Keratinocyte (primary cell): ENCODE results near the gene IQCE. TPM values are rescaled to one million over a fixed set of nuclear protein-coding genes. Genes with fewer than 3 reads are reported as not detected.

Experiments used
- DNase-seq: peaks from one replicate; pipeline ENCODE4 v3.0.0-alpha.2; 2011; ENCODE audit warnings: low read depth, missing footprints, low spot score
- FAIRE-seq: peaks from 2 replicates; lab custom pipeline; 2011; peaks lifted over from hg19 to GRCh38; lab: Jason Lieb, UNC
- H2AFZ ChIP-seq: 2 replicates; pipeline ENCODE4 v1.6.0; 2012; ENCODE audit warnings: low read length, control low read depth, inconsistent platforms; ENCODE audit not compliant: control insufficient read depth
- H3K27ac ChIP-seq: 2 replicates; pipeline ENCODE4 v1.5.1; 2011; ENCODE audit warnings: low read length; ENCODE audit not compliant: control insufficient read depth, insufficient read depth
- H3K27me3 ChIP-seq: 3 replicates; pipeline ENCODE4 v1.6.0; 2011; ENCODE audit warnings: low read length; ENCODE audit not compliant: control insufficient read depth, insufficient read depth; ENCODE audit errors: extremely low read depth
- H3K36me3 ChIP-seq, 2 experiments: 2 replicates in 1 of 2; 3 replicates in 1 of 2; pipeline ENCODE4 v1.5.1; 2011; ENCODE audit warnings: low read length in 2 of 2, mild to moderate bottlenecking in 1 of 2; ENCODE audit not compliant: control insufficient read depth in 2 of 2, insufficient read depth in 2 of 2; ENCODE audit errors: extremely low read depth in 1 of 2
- H3K4me1 ChIP-seq: 3 replicates; pipeline ENCODE4 v1.5.1; 2011; ENCODE audit warnings: low read length; ENCODE audit not compliant: control insufficient read depth, insufficient read depth; ENCODE audit errors: extremely low read depth
- H3K4me2 ChIP-seq: 3 replicates; pipeline ENCODE4 v1.6.0; 2011; ENCODE audit warnings: low read depth, low read length; ENCODE audit not compliant: control insufficient read depth, insufficient read depth; ENCODE audit errors: extremely low read depth
- H3K4me3 ChIP-seq, 3 experiments: fragments of 200-600 bp in 1 of 3; sonication (generic) in 1 of 3; 2 replicates in 2 of 3; 3 replicates in 1 of 3; pipeline ENCODE4 v1.5.1; 2011 to 2016; ENCODE audit warnings: low read length in 3 of 3, mild to moderate bottlenecking in 3 of 3, control low read depth in 2 of 3, inconsistent platforms in 1 of 3, low read depth in 1 of 3, mixed read lengths in 1 of 3, mixed run types in 1 of 3, moderate library complexity in 1 of 3; ENCODE audit not compliant: control insufficient read depth in 2 of 3, insufficient read depth in 2 of 3; ENCODE audit errors: extremely low read depth in 1 of 3
- H3K79me2 ChIP-seq: 2 replicates; pipeline ENCODE4 v1.6.0; 2012; ENCODE audit warnings: low read length; ENCODE audit not compliant: control insufficient read depth, insufficient read depth
- H3K9ac ChIP-seq: 3 replicates; pipeline ENCODE4 v1.6.0; 2011; ENCODE audit warnings: low read length; ENCODE audit not compliant: control insufficient read depth, insufficient read depth; ENCODE audit errors: extremely low read depth
- H3K9me1 ChIP-seq: 3 replicates; pipeline ENCODE4 v1.6.0; 2011; ENCODE audit warnings: low read length; ENCODE audit not compliant: control insufficient read depth, insufficient read depth; ENCODE audit errors: extremely low read depth
- H3K9me3 ChIP-seq: 2 replicates; pipeline ENCODE4 v1.5.1; 2012; ENCODE audit warnings: low read depth, low read length; ENCODE audit not compliant: control insufficient read depth
- H4K20me1 ChIP-seq: 3 replicates; pipeline ENCODE4 v1.6.0; 2011; ENCODE audit warnings: low read length; ENCODE audit not compliant: control insufficient read depth, insufficient read depth; ENCODE audit errors: extremely low read depth
- EZH2 ChIP-seq: IDR thresholded peaks from one replicate; pipeline ENCODE4 v1.6.1; 2012; ENCODE audit warnings: inconsistent platforms, mild to moderate bottlenecking, low read length, moderate library complexity
- dilution Hi-C: fragments of 300-500 bp; cut with MboI; formaldehyde crosslinking; loops from one replicate; pipeline ENCODE4 v1.7.0; 2020; ENCODE audit warnings: low sequenced_read_pairs; ENCODE audit not compliant: extremely low pct_ligation_motif_present
- polyA plus RNA-seq, 5 experiments: library from polyadenylated mRNA; depleted of rRNA in 3 of 5; stranded (reverse) in 3 of 5; stranded (forward) in 1 of 5; unstranded in 1 of 5; fragments of >200 nt; gene quantifications; 1 replicate in 1 of 5; 2 replicates in 3 of 5; 3 replicates in 1 of 5; pipeline versions ENCODE4 v1.2.1 to v1.2.3, GENCODE V29; 2011 to 2012; ENCODE audit warnings: missing spikeins in 2 of 5, low read depth in 1 of 5, low replicate concordance in 1 of 5
- TF ChIP-seq, protein P1 (sequence below), 3 experiments: IDR thresholded peaks in 1 of 3; conservative IDR thresholded peaks in 1 of 3; optimal IDR thresholded peaks in 1 of 3; 2 replicates in 2 of 3; 3 replicates in 1 of 3; pipeline versions ENCODE3 to v1.5.1; 2011; ENCODE audit warnings: low read length in 3 of 3, mild to moderate bottlenecking in 3 of 3, moderate library complexity in 2 of 3, control low read depth in 1 of 3, inconsistent platforms in 1 of 3; ENCODE audit not compliant: insufficient read depth in 2 of 3; ENCODE audit errors: extremely low read depth in 1 of 3

IQCE gene
- polyA plus RNA-seq, 1 donor (not counting 4 experiments of a cell fraction or from before 2014, with no cell fraction given): 5.2 TPM

DNA sequence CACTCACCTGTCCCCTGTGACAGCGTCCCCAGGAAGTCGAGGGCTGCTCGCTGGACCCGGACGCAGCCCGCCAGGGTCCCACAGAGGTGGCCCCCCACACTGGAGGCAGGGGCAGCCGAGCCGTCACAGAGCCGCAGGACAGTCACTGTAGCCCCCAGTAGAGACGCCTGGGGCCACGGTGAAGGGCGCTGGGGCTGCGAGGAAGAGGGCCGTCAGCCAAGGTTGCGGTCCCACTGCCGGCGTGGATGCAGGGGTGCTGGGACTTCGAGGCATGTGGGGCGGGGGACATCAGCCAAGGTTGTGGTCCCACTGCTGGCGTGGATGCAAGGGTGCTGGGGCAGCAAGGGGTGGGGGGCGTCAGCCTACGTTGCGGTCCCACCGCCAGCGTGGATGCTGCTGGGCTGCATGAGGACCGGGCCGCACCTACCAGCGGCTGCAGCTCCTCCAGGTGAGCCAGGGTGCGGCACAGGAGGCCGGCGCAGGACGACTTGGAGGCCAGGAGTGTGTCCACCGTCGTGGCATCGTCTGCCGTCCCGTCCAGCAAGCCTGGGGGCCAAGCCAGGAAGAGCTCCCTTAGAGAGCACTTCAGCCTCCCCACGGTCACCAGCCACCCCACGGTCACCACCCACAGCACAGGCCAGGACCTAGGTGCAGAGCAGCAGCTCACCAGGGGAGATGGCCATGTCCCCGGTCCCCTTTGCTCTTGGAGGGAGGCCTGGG is 17.3 kb upstream of the IQCE start:
- TF ChIP-seq EZH2: no peak
- TF ChIP-seq, protein P1, sequence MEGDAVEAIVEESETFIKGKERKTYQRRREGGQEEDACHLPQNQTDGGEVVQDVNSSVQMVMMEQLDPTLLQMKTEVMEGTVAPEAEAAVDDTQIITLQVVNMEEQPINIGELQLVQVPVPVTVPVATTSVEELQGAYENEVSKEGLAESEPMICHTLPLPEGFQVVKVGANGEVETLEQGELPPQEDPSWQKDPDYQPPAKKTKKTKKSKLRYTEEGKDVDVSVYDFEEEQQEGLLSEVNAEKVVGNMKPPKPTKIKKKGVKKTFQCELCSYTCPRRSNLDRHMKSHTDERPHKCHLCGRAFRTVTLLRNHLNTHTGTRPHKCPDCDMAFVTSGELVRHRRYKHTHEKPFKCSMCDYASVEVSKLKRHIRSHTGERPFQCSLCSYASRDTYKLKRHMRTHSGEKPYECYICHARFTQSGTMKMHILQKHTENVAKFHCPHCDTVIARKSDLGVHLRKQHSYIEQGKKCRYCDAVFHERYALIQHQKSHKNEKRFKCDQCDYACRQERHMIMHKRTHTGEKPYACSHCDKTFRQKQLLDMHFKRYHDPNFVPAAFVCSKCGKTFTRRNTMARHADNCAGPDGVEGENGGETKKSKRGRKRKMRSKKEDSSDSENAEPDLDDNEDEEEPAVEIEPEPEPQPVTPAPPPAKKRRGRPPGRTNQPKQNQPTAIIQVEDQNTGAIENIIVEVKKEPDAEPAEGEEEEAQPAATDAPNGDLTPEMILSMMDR (optimal IDR thresholded peaks at IDR 0.05 in 1 of 3, IDR thresholded peaks at IDR 0.05 in 1 of 3, conservative IDR thresholded peaks at IDR 0.05 in 1 of 3; ENCODE audit: extremely low read depth in 1 of 3, insufficient read depth in 2 of 3, low read length in 3 of 3): no peak
- dilution Hi-C loops: no loop called here
- Histone ChIP-seq H3K9ac (no peak overlapping the region), H3K4me1 (no peaks in the 10 kb centered on the region), H3K36me3 (peaks cover 24 to 28% of the 10 kb centered on the region in 2 experiments), H3K9me1 (no peaks in the 10 kb centered on the region), H3K9me3 (no peaks in the 10 kb centered on the region), H3K27me3 (no peaks in the 10 kb centered on the region), H3K79me2 (no peaks in the 10 kb centered on the region), H4K20me1 (no peaks in the 10 kb centered on the region), H3K4me2 (no peak overlapping the region), H3K4me3 (no peak overlapping the region), H3K27ac (no peak overlapping the region), H2AFZ (no peak overlapping the region)
- DNase-seq (no peak), FAIRE-seq (no peak)

DNA sequence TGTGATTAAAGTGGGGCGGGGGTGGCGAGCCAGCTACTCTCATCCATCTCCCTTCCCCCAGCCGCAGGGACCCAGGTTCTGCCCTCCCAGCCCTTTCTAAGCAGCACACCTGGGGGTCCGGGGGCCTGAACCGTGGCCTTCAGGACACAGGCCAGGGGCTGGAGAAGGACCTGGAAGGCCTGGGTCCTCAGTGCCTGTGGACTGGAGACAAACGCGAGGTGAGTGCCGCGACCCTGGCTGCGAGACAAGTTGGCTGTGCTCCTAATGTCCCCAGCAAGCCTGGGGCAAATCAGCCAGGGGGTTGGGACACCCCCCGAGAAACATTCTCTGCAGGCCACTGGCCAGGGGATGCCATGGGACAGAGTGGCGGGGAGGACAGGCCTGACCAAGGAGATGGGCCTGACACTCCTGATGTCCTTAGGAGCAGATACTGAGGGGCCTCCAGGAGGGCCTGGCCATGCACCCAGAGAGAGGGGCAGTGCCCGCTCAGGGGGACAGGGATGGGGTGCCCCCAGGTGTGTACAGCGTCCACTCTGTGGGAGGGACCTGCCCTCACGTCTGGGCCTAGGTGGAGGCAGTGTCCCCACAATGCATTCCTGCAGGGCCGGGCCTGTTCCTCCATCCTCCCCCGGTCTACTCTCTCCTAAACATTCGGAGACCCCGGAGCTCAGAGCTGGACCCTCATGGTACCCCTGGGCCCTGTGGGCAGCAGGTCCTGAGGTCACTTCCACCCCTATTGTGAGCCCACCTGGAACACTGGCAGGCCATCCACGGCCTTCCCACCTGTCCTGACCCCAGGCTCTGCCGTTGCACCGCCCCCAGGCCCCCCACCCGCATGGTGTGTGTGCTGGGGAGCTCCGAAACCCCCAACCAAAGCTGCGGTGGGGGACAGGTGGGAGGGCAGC is 16.5 kb upstream of the IQCE start:
- Histone ChIP-seq H3K79me2 (no peaks in the 10 kb centered on the region), H3K9me1 (no peaks in the 10 kb centered on the region), H3K9ac (no peak overlapping the region), H3K4me2 (no peak overlapping the region), H2AFZ (no peak overlapping the region), H3K27ac (no peak overlapping the region), H3K27me3 (no peaks in the 10 kb centered on the region), H3K4me1 (no peaks in the 10 kb centered on the region), H3K4me3 (no peak overlapping the region), H3K36me3 (peaks cover 24 to 32% of the 10 kb centered on the region in 2 experiments), H4K20me1 (no peaks in the 10 kb centered on the region), H3K9me3 (no peaks in the 10 kb centered on the region)
- no peak for DNase-seq
- no peak for TF ChIP-seq EZH2
- TF ChIP-seq, protein P1 (optimal IDR thresholded peaks at IDR 0.05 in 1 of 3, IDR thresholded peaks at IDR 0.05 in 1 of 3, conservative IDR thresholded peaks at IDR 0.05 in 1 of 3; ENCODE audit: extremely low read depth in 1 of 3, insufficient read depth in 2 of 3, low read length in 3 of 3): no peak
- FAIRE-seq: no peak
- dilution Hi-C loops: no loop called here
